IPS-18c (cell line): Measurements from ENCODE around the gene BCDIN3D.

Experiments used
- H3K4me3 ChIP-seq: 2 replicates; pipeline ENCODE4 v1.7.0; 2013; ENCODE audit warnings: low read depth, mild to moderate bottlenecking, low read length, moderate library complexity; ENCODE audit not compliant: insufficient read depth
- H3K9me3 ChIP-seq: one replicate; pipeline ENCODE4 v1.6.1; 2013; ENCODE audit warnings: mild to moderate bottlenecking, low read length, moderate library complexity; ENCODE audit not compliant: control insufficient read depth, insufficient read depth

The BCDIN3D gene, protein sequence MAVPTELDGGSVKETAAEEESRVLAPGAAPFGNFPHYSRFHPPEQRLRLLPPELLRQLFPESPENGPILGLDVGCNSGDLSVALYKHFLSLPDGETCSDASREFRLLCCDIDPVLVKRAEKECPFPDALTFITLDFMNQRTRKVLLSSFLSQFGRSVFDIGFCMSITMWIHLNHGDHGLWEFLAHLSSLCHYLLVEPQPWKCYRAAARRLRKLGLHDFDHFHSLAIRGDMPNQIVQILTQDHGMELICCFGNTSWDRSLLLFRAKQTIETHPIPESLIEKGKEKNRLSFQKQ

DNA sequence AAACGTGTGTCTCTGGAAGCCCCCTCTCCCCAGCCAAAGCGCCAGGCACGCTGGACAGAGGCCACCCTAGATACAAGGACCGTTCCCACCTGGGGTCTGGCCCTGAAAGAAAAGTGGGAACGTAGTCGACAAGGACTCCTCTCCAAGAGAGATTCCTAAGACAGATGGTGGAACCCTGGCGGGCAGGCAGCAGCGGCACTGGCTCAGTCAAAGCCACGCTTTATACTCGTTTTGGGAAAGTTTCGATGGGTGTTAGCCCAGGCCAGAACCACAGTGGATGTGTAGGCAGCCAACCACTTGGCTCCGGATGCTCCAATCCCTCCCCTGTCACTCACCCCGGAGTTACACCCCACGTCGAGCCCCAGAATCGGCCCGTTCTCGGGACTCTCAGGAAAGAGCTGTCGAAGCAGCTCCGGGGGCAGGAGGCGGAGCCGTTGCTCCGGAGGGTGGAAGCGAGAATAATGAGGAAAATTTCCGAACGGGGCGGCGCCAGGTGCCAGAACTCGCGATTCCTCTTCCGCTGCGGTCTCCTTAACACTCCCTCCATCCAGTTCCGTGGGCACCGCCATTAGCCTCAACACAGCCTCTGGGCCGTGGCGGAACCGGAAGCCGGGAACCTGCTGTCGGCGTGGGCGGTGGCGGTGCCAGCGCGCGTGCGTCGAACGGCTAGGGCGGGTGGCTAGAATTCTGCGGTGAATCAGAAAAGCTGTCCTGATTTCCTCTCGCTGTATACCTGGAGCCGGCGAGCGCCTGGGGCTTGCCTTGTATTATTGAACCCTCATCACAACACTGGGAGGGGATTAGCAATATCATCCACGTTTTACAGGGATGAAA, at the start of gene BCDIN3D:
BCDIN3D (minus strand) TSS at position 588 of the 834 bp plus-strand sequence; CDS start at position 569, 19 bp downstream.
- no peaks in the 10 kb centered on the region for H3K9me3 ChIP-seq

GRCh38 chr12:49892084-49892731, 49.3 kb upstream of the BCDIN3D start:
- Histone ChIP-seq H3K9me3 (no peaks in the 10 kb centered on the region), H3K4me3 (no peak overlapping the region)

More for the DNA sequence above, at the start of gene BCDIN3D:
- peak within 1 kb of the TSS; percentile 85 for H3K4me3 ChIP-seq

- H3K9me3 ChIP-seq, result no peaks in the 10 kb centered on the region
- no peak overlapping the region for H3K4me3 ChIP-seq
Observed at GRCh38 chr12:49891476-49891875, 48.6 kb upstream of the BCDIN3D start.

DNA sequence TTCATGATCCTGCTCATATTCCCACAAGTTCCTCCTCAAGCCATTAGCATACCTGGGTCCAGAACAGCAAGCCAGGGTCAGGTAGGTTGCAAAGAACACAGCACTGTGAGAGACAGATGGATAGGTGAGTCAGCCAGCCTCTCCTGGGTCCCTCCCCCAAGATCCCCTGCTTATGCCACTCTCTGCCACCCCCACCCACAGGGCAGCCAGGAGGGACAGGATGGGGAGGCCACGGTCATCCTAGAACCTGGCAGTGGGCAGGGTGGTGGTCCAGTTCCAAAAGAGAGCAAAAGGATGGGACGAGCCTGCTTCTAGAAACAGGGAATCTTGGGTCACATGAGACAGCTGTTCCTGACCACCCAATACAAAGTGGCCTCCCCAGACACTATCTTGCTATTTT, 48.1 kb upstream of the BCDIN3D start:
- Histone ChIP-seq H3K4me3 (no peak overlapping the region), H3K9me3 (no peaks in the 10 kb centered on the region)

DNA sequence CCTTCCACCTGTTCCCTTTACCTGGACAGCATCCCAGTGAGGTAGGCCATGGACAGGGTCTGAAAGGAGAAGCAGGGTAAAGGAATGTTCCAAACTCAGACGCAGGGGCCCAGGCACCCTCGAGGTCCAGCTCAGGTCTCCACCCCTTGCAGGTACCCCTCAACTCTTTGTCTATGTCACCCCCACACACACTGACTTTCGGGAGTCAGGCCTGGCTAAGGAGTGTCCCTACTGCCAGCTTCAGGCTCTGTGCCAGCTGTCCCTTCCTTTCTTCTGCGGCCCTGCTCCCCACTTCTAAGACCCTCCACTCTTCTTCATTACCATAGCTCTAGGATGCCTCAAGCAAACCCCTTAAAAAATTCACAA, 47.2 kb upstream of the BCDIN3D start:
- Histone ChIP-seq H3K4me3 (no peak overlapping the region), H3K9me3 (no peaks in the 10 kb centered on the region)

- Histone ChIP-seq H3K4me3 (no peak overlapping the region), H3K9me3 (no peaks in the 10 kb centered on the region)
Observed at GRCh38 chr12:49889361-49890095, 46.6 kb upstream of the BCDIN3D start.

DNA sequence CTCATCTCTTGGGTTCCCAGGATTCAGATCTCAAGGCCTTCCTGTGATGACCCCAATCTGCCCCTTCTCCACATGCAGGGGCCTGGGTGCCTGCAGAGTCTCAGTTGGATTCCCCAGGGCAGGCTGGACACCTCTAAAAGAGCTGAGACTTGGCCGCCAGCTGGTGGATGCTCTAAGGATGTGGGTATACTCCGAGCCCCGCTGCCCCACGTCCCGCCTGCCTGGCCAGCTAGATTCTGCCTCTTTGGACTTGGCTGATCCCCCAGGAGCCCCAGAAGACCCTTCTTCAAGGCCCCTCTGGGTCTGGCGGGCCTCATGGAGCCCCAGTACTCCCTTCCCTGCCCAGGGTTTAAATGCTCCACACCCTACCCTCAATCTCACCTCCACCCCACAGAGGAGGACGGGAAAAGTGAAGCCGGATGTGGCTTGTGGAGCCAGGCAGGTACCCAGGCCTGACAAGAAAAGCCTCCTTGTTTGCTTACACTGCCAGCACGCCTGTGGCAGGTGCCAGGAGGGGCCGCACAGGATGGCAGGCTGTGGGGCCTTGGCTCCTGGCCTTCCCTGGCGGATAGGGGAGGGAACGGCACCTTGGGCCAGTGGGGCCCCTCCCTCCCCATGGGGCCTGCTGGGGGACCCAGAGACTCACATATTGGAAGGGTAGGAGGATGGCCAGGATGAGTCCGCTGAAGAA, 45.7 kb upstream of the BCDIN3D start:
- no peak overlapping the region for H3K4me3 ChIP-seq

DNA sequence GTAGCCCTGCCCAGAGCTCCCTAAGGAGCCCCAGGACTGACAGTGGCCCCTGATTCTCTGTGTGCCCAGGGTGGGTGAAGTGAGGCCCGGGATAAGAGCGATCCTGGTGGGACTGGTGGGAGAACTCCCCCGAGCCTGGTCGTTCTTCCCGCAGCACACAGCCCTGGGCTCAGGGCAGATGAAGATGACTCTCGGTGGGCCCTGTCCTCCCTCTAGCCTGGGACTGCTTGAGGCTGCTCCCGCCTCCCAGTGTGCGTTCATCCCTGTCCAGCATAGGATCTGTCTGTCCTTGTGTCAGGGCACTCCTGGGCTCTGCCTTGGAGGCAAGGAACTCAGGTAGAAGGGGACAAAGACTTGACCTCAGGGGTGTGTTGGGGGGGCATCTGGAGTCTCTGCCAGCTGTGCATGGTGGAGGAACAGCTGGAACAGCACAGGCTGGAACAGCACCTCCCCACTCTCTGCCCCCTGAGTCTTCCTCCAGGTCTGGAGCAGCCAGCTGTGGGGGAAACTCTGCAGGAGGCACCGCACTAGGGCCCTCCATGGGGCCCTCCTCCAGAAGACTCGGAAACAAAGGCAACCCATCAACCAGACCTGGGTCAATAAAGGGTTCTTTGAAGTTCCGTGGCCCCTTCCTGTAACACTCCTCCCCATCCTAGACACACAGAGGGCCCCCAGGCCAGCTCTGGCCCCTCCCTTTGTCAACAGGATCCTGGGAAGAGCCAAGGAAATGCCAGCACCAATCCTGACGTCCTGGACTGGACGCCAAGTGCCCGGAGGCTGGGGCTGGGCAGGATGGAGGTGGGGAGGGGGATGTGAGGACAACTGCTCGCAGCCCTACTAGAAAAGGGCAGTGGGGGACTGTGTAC, 44.9 kb upstream of the BCDIN3D start:
- H3K9me3 ChIP-seq, result no peaks in the 10 kb centered on the region
- no peak overlapping the region for H3K4me3 ChIP-seq

More for the DNA sequence above, 45.7 kb upstream of the BCDIN3D start:
- H3K9me3 ChIP-seq, result no peaks in the 10 kb centered on the region

- H3K4me3 ChIP-seq, result no peak overlapping the region
- H3K9me3 ChIP-seq, result no peaks in the 10 kb centered on the region
Observed at GRCh38 chr12:49887091-49887490, 44.2 kb upstream of the BCDIN3D start.

DNA sequence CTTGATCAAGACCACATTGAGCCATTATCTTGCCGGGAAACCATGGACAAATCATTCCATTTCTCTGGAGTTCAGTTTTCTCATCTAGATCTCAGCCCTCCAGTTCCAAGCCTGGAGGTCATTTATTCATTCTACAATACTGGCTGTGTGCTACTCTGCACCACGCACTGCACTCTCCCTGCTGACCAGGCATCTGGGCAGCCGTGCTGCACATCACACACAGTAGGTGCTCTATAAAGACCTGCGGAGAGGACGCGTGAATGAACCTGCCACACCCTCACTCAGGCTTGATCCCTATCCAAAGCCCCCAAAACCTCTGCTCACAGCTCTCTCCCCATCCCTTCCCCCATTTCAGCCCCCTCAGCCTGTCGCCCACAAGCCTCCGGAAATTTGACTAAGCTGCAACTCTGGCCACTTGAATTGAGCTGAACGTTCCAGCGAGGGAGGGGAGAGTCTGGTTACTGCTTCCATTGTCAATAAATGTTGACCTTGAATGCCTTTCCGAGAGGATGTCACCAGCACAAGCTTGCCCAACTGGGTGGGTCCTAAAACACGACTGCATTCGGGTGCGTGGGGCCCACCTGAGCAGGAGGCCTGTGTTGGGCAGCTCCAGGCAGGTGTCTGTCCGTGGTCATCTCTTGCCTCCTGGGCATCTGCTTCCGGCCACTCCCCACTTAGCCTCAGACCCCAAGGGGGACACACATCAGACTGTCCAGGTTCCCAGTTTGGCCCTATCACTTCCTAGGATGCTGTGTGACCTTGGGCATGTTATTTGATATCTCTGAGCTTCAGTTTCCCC, 43.0 kb upstream of the BCDIN3D start:
- Histone ChIP-seq H3K9me3 (no peaks in the 10 kb centered on the region), H3K4me3 (no peak overlapping the region)

GRCh38 chr12:49885118-49885517, 42.2 kb upstream of the BCDIN3D start:
- H3K4me3 ChIP-seq, result no peak overlapping the region
- H3K9me3 ChIP-seq, result no peaks in the 10 kb centered on the region

GRCh38 chr12:49882851-49883464, 40.1 kb upstream of the BCDIN3D start:
- H3K9me3 ChIP-seq, result no peaks in the 10 kb centered on the region
- no peak overlapping the region for H3K4me3 ChIP-seq

- Histone ChIP-seq H3K9me3 (no peaks in the 10 kb centered on the region), H3K4me3 (no peak overlapping the region; the same call in 1 of the 2 replicates)
Observed at GRCh38 chr12:49882248-49882850, 39.4 kb upstream of the BCDIN3D start.

DNA sequence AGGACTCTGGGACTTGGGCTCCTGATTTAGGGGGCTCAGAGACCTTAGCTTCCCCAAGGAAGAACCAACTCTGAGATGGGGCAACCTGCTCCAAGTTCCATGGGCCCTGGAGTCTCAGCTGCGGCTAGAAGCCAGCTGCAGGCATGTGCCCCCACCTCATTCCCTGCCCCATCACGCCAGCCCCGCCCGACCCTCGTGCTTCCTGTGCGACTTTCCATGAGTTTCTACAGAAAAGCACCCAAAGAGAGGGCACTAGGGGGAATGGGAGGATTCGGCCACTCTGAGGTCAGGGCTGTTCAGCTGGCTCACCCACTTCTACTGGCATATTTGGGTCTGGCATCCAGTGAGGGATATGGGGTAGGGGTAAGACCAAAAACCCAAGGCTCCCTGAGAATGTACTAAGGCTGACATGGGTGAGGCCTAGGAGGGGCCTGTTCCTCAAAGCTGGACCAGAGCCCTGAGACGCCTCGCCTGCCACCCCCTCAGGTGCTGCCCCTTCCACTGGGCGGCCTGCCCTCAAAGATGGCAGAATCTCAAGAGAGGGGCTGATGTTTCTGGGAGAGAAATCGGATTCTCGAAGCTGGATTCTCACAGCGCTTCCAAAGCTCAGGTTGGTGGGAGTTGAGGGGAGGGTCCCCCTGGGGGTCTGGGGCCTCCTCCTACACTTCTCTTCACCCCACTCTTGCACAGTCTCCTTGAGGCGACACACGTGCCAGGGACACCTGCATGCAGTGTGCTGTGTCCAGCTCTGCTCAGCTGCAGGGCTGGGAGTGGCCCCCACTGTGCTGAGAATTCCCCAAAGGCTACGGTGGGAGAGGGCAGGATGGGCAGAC, 38.7 kb upstream of the BCDIN3D start:
- H3K4me3 ChIP-seq, result no peak overlapping the region
- no peaks in the 10 kb centered on the region for H3K9me3 ChIP-seq
